Natural killer cell (primary cell): ENCODE data around the gene SLAMF9. TPM values are rescaled to one million over a fixed set of nuclear protein-coding genes. Genes with fewer than 3 reads are reported as not detected.

ENCODE experiments used
- ATAC-seq, 3 donors: fragments of 150-1000 bp in 2 of 3; fragments of 200-7000 bp in 1 of 3; cut with Tn5 transposase; 1 replicate in 1 of 3; 2 replicates in 2 of 3; pipeline ENCODE4 v1.10.0; 2021; ENCODE audit warnings: mild to moderate bottlenecking in 2 of 3, moderate library complexity in 2 of 3
- DNase-seq, 2 donors: peaks; one replicate each; pipeline versions ENCODE4 v3.0.0 to v3.0.0-alpha.2; 2013 to 2021; ENCODE audit warnings: mixed read lengths in 1 of 2
- H3K27ac ChIP-seq: one replicate; pipeline ENCODE4 v1.5.1; 2013; ENCODE audit warnings: mild to moderate bottlenecking, low read length
- H3K27me3 ChIP-seq: one replicate; pipeline ENCODE4 v1.6.1; 2013; ENCODE audit warnings: low read length; ENCODE audit not compliant: control insufficient read depth, insufficient read depth
- H3K36me3 ChIP-seq: one replicate; pipeline ENCODE4 v1.6.1; 2013; ENCODE audit warnings: low read length; ENCODE audit not compliant: control insufficient read depth, insufficient read depth
- H3K4me1 ChIP-seq: one replicate; pipeline ENCODE4 v1.6.1; 2013; ENCODE audit warnings: low read length; ENCODE audit not compliant: control insufficient read depth, insufficient read depth
- H3K4me3 ChIP-seq: one replicate; pipeline ENCODE4 v1.5.1; 2013; ENCODE audit warnings: low read length
- H3K9me3 ChIP-seq: one replicate; pipeline ENCODE4 v1.6.1; 2013; ENCODE audit warnings: low read length; ENCODE audit not compliant: control insufficient read depth, insufficient read depth
- H3K27ac Mint-ChIP-seq, 2 donors: one replicate each; pipeline ENCODE4 v1.8.0; 2022; ENCODE audit warnings: mild to moderate bottlenecking in 2 of 2, mixed read lengths in 2 of 2, moderate library complexity in 1 of 2
- H3K27me3 Mint-ChIP-seq, 2 donors: one replicate each; pipeline ENCODE4 v1.8.0; 2022; ENCODE audit warnings: low read depth in 2 of 2, mixed read lengths in 2 of 2
- H3K36me3 Mint-ChIP-seq: one replicate; pipeline ENCODE4 v1.8.0; 2022; ENCODE audit warnings: mixed read lengths
- H3K4me1 Mint-ChIP-seq, 2 donors: one replicate each; pipeline ENCODE4 v1.8.0; 2022; ENCODE audit warnings: mixed read lengths in 2 of 2
- H3K4me3 Mint-ChIP-seq: one replicate; pipeline ENCODE4 v1.8.0; 2022; ENCODE audit warnings: mild to moderate bottlenecking, moderate library complexity, mixed read lengths
- H3K9me3 Mint-ChIP-seq, 2 donors: one replicate each; pipeline ENCODE4 v1.8.0; 2022; ENCODE audit warnings: mixed read lengths in 2 of 2
- WGBS: methylation state at CpG from one replicate; pipeline ENCODE4 v1.1.7; 2013; ENCODE audit warnings: missing lambda C conversion rate; ENCODE audit not compliant: insufficient coverage; 5-methylcytosine and 5-hydroxymethylcytosine counted together
- intact Hi-C: fragments of 100-400 bp; cut with micrococcal nuclease; formaldehyde crosslinking; loops from one replicate; pipeline ENCODE4 v1.14.2; 2022
- total RNA-seq, 4 donors: library from RNA; stranded (reverse); fragments of 120-200 nt in 1 of 4; gene quantifications; one replicate each; pipeline versions ENCODE4 v1.2.3 to v1.2.4, GENCODE V29; 2013 to 2022
- TF ChIP-seq, protein P1 (sequence below): fragments of 200-600 bp; IDR thresholded peaks from one replicate; pipeline ENCODE4 v1.8.0; 2022; ENCODE audit warnings: antibody characterized with exemption

SLAMF9 gene
- total RNA-seq, 3 donors from 2014 or later (not counting 1 experiment from before 2014, with no cell fraction given): not detected

DNA sequence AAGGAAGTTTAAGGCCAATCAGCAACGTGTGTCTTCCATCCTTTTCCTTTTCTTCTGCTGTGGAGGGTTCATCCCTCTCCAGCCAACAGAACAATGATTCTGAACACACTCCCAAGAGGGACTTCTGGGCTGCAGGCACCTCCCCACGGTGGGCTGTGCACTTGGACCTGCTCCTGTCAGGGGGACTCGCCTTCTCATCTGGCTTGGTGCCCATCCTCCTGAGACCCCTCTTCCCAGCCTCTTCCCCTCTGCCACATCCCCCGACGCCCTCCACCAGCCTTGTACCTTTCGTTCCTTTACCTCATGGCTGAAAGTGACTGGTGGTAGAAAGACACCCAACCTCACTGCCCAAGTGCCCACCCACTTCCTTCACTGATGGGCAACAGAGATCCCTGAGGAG lies 26.0 kb upstream of the SLAMF9 start:
- Histone ChIP-seq H3K27ac (no peak overlapping the region), H3K9me3 (no peaks in the 10 kb centered on the region), H3K4me3 (no peak overlapping the region), H3K36me3 (no peaks in the 10 kb centered on the region), H3K27me3 (peaks cover 2% of the 10 kb centered on the region), H3K4me1 (no peaks in the 10 kb centered on the region)
- DNase-seq: no peak
- Mint-ChIP-seq H3K4me1 (no peaks in the 10 kb centered on the region), H3K27me3 (peaks cover 27 to 44% of the 10 kb centered on the region in 2 donors), H3K9me3 (no peaks in the 10 kb centered on the region), H3K27ac (no peak overlapping the region), H3K36me3 (no peaks in the 10 kb centered on the region), H3K4me3 (no peak overlapping the region)
- ATAC-seq: no peak
- TF ChIP-seq, protein P1, sequence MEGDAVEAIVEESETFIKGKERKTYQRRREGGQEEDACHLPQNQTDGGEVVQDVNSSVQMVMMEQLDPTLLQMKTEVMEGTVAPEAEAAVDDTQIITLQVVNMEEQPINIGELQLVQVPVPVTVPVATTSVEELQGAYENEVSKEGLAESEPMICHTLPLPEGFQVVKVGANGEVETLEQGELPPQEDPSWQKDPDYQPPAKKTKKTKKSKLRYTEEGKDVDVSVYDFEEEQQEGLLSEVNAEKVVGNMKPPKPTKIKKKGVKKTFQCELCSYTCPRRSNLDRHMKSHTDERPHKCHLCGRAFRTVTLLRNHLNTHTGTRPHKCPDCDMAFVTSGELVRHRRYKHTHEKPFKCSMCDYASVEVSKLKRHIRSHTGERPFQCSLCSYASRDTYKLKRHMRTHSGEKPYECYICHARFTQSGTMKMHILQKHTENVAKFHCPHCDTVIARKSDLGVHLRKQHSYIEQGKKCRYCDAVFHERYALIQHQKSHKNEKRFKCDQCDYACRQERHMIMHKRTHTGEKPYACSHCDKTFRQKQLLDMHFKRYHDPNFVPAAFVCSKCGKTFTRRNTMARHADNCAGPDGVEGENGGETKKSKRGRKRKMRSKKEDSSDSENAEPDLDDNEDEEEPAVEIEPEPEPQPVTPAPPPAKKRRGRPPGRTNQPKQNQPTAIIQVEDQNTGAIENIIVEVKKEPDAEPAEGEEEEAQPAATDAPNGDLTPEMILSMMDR: no peak
- intact Hi-C loops: no loop called here
- WGBS: 71% methylated on average over 6 of the region's 6 CpGs

DNA sequence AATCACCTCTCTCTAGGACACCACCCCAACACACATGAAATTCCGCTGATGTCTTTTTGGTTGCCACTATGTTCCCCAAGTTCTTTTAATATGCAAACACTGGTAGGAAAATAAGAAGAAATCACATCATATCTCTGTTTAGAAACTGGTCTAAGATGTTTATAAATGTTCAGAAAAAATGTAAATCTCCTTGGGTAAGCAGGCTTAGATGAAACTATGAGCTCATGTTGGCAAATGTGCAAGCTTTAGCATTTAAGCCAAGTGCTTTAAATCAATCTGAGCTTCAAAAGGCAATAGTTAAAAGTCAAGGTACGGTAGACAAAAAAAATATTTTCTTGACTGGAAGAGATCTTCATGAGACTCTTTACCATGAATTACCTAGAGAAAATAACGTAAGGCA lies 25.2 kb upstream of the SLAMF9 start:
- Histone ChIP-seq H3K4me1 (no peaks in the 10 kb centered on the region), H3K27me3 (peaks cover 2% of the 10 kb centered on the region), H3K36me3 (no peaks in the 10 kb centered on the region), H3K27ac (no peak overlapping the region), H3K4me3 (no peak overlapping the region), H3K9me3 (no peaks in the 10 kb centered on the region)
- intact Hi-C loops: no loop called here
- no peak overlapping the region for H3K27ac Mint-ChIP-seq
- no peak for DNase-seq
- TF ChIP-seq, protein P1: no peak
- no peaks in the 10 kb centered on the region for H3K4me1 Mint-ChIP-seq
- H3K27me3 Mint-ChIP-seq: peaks cover 27 to 40% of the 10 kb centered on the region in 2 donors
- no peak for ATAC-seq
- no peak overlapping the region for H3K4me3 Mint-ChIP-seq
- H3K9me3 Mint-ChIP-seq: no peaks in the 10 kb centered on the region
- 90% methylated on average over 2 of the region's 3 CpGs for WGBS
- H3K36me3 Mint-ChIP-seq: no peaks in the 10 kb centered on the region

DNA sequence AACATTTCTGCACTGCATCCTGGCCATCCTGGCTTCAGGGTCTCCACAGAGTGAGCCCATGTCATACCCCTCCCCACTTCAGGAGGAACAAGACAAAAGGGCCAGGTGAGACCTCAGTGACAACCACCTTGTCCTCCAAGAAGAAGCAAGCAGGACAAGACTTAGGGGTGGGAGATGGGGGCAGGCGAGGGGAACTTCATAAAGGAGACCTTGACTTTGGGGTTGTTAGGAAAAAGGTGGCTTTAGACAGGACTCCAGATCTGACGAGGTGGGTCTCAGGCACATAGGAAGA lies 24.0 kb upstream of the SLAMF9 start:
- Mint-ChIP-seq H3K27ac (no peak overlapping the region), H3K4me1 (no peaks in the 10 kb centered on the region), H3K36me3 (no peaks in the 10 kb centered on the region), H3K9me3 (no peaks in the 10 kb centered on the region), H3K27me3 (peaks cover 27 to 35% of the 10 kb centered on the region in 2 donors), H3K4me3 (no peak overlapping the region)
- TF ChIP-seq, protein P1: no peak
- intact Hi-C loops: no loop called here
- Histone ChIP-seq H3K27me3 (peaks cover 2% of the 10 kb centered on the region), H3K36me3 (no peaks in the 10 kb centered on the region), H3K27ac (no peak overlapping the region), H3K9me3 (no peaks in the 10 kb centered on the region), H3K4me1 (no peaks in the 10 kb centered on the region), H3K4me3 (no peak overlapping the region)
- no peak for ATAC-seq
- DNase-seq: no peak
- WGBS: 80% methylated on average over 2 of the region's 2 CpGs

DNA sequence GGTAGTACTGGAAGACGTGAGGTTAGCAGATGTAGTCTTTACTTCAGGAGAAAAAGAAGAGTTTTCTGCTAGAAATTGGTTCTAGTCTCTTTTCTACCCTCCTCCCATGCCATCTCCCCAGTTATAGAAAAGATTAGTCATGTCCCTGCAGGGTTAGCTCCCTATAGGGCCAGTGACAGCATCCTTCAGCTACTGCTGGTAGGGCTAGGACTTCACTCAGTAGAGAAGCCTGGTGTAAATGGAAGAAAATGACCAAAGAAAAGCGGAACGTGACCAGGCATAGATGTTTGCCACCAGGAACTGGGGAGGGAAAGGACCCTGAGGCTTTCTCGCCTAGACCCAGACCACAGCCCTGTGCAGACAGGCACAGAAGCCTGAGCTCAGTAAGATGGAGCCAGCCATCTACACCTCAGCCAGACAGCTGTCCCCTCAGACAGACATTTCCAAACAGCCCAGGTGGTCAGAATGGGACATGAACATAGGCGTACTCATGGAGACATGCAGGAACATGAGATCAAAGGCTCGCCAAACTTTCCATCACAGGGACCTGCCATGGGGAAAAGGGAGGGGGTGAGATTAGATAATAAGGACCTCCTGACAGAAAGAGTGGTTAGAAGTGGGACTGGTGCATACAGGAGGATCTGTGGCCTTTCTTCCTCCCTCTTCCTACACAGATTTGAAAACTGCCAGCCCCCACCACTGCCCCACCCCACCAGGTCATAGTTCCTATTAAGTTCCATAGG lies 23.5 kb upstream of the SLAMF9 start:
- Mint-ChIP-seq H3K27ac (no peak overlapping the region), H3K4me3 (no peak overlapping the region), H3K4me1 (no peaks in the 10 kb centered on the region), H3K9me3 (no peaks in the 10 kb centered on the region), H3K36me3 (no peaks in the 10 kb centered on the region), H3K27me3 (peaks cover 27 to 34% of the 10 kb centered on the region in 2 donors)
- DNase-seq (no peak), ATAC-seq (no peak)
- H3K4me1 ChIP-seq: no peaks in the 10 kb centered on the region
- WGBS: 93% methylated on average over 6 of the region's 6 CpGs
- no peak overlapping the region for H3K4me3 ChIP-seq
- intact Hi-C loops: no loop called here
- H3K9me3 ChIP-seq: no peaks in the 10 kb centered on the region
- no peaks in the 10 kb centered on the region for H3K36me3 ChIP-seq
- no peak overlapping the region for H3K27ac ChIP-seq
- peaks cover 2% of the 10 kb centered on the region for H3K27me3 ChIP-seq
- TF ChIP-seq, protein P1: no peak
